ENCODE results near the gene ARID3A.
"Not testable (repeated sequence)": the region's sequence is repeated elsewhere in the genome, so short reads cannot be mapped to it uniquely, and the experiment has no call there.

ARID3A gene

GRCh38 chr19:948842-949496 lies 23.1 kb downstream of the ARID3A start:
- H3K9me3 Mint-ChIP-seq = no peaks in the 10 kb centered on the region
- peaks cover 49 to 87% of the 10 kb centered on the region in 2 donors for H3K4me1 Mint-ChIP-seq
- ATAC-seq (replicated peaks) = no peak
- peak overlapping the region; percentile 17 to 72 for H3K4me3 Mint-ChIP-seq
- no peaks in the 10 kb centered on the region for H3K27me3 Mint-ChIP-seq
- peak overlapping the region; percentile 93 for H3K27ac Mint-ChIP-seq
- no peak for DNase-seq
- peaks cover 30 to 45% of the 10 kb centered on the region in 2 donors for H3K36me3 Mint-ChIP-seq

GRCh38 chr19:950352-951066 lies 24.7 kb downstream of the ARID3A start:
- peak overlapping the region; percentile 88 for H3K27ac Mint-ChIP-seq

GRCh38 chr19:952049-952679 lies 26.3 kb downstream of the ARID3A start:
- no peaks in the 10 kb centered on the region for H3K27me3 Mint-ChIP-seq
- peak overlapping the region; percentile 41 to 55 for H3K4me3 Mint-ChIP-seq
- H3K4me1 Mint-ChIP-seq = peaks cover 33 to 68% of the 10 kb centered on the region in 2 donors
- no peaks in the 10 kb centered on the region for H3K9me3 Mint-ChIP-seq
- ATAC-seq (replicated peaks) (no peak), DNase-seq (no peak)
- peaks cover 14 to 29% of the 10 kb centered on the region in 2 donors for H3K36me3 Mint-ChIP-seq
- peak overlapping the region; percentile 89 for H3K27ac Mint-ChIP-seq

More at GRCh38 chr19:950352-951066, 24.7 kb downstream of the ARID3A start:
- ATAC-seq (replicated peaks) (no peak), DNase-seq (no peak)
- peak overlapping the region in 1 of 2 donors; percentile 17 for H3K4me3 Mint-ChIP-seq
- H3K36me3 Mint-ChIP-seq = peaks cover 18 to 32% of the 10 kb centered on the region in 2 donors
- peaks cover 40 to 81% of the 10 kb centered on the region in 2 donors for H3K4me1 Mint-ChIP-seq
- H3K27me3 Mint-ChIP-seq = no peaks in the 10 kb centered on the region
- no peaks in the 10 kb centered on the region for H3K9me3 Mint-ChIP-seq

GRCh38 chr19:952680-953444 lies 27.0 kb downstream of the ARID3A start:
- Mint-ChIP-seq H3K4me1 (peaks cover 28 to 61% of the 10 kb centered on the region in 2 donors), H3K27ac (peak overlapping the region; percentile 91), H3K9me3 (no peaks in the 10 kb centered on the region), H3K4me3 (peak overlapping the region; percentile 55 to 59), H3K27me3 (no peaks in the 10 kb centered on the region), H3K36me3 (peaks cover 10 to 28% of the 10 kb centered on the region in 2 donors)
- ATAC-seq (replicated peaks) = no peak
- no peak for DNase-seq

- peaks cover 10 to 20% of the 10 kb centered on the region in 2 donors for H3K36me3 Mint-ChIP-seq
- ATAC-seq (replicated peaks) = no peak
- no peak for DNase-seq
- H3K4me3 Mint-ChIP-seq = peak overlapping the region; percentile 55 to 56
- peak overlapping the region; percentile 57 for H3K27ac Mint-ChIP-seq
- H3K9me3 Mint-ChIP-seq = no peaks in the 10 kb centered on the region
- no peaks in the 10 kb centered on the region for H3K27me3 Mint-ChIP-seq
- H3K4me1 Mint-ChIP-seq = peaks cover 24 to 53% of the 10 kb centered on the region in 2 donors
Observed at GRCh38 chr19:953445-954271, 27.8 kb downstream of the ARID3A start.

- DNase-seq (no peak), ATAC-seq (replicated peaks) (no peak)
- H3K4me3 Mint-ChIP-seq = peak overlapping the region in 1 of 2 donors; percentile 46
- no peaks in the 10 kb centered on the region for H3K27me3 Mint-ChIP-seq
- H3K27ac Mint-ChIP-seq = peak overlapping the region; percentile 89
- no peaks in the 10 kb centered on the region for H3K9me3 Mint-ChIP-seq
- H3K36me3 Mint-ChIP-seq = peaks cover 11 to 22% of the 10 kb centered on the region in 2 donors
- peaks cover 26 to 47% of the 10 kb centered on the region in 2 donors for H3K4me1 Mint-ChIP-seq
Observed at GRCh38 chr19:954272-954671, 28.4 kb downstream of the ARID3A start.

GRCh38 chr19:954672-955494 lies 29.0 kb downstream of the ARID3A start:
- ATAC-seq (replicated peaks) = peak; percentile 21 to 42
- Mint-ChIP-seq H3K27ac (peak overlapping the region; percentile 89), H3K4me3 (peak overlapping the region in 1 of 2 donors; percentile 46)

GRCh38 chr19:955803-956765 lies 30.2 kb downstream of the ARID3A start:
- Mint-ChIP-seq H3K27me3 (no peaks in the 10 kb centered on the region), H3K4me1 (peaks cover 17 to 40% of the 10 kb centered on the region in 2 donors), H3K9me3 (no peaks in the 10 kb centered on the region), H3K27ac (no peak overlapping the region), H3K4me3 (peak overlapping the region in 1 of 2 donors; percentile 25), H3K36me3 (peaks cover 17 to 26% of the 10 kb centered on the region in 2 donors)
- DNase-seq = no peak
- ATAC-seq (replicated peaks) = no peak

More at GRCh38 chr19:954672-955494, 29.0 kb downstream of the ARID3A start:
- DNase-seq = no peak
- no peaks in the 10 kb centered on the region for H3K9me3 Mint-ChIP-seq
- peaks cover 12 to 23% of the 10 kb centered on the region in 2 donors for H3K36me3 Mint-ChIP-seq
- H3K4me1 Mint-ChIP-seq = peaks cover 22 to 42% of the 10 kb centered on the region in 2 donors
- no peaks in the 10 kb centered on the region for H3K27me3 Mint-ChIP-seq

GRCh38 chr19:956766-957440 lies 31.1 kb downstream of the ARID3A start:
- Mint-ChIP-seq H3K4me1 (peaks cover 12 to 32% of the 10 kb centered on the region in 2 donors), H3K27ac (no peak overlapping the region), H3K36me3 (peaks cover 17 to 31% of the 10 kb centered on the region in 2 donors), H3K9me3 (no peaks in the 10 kb centered on the region), H3K27me3 (no peaks in the 10 kb centered on the region), H3K4me3 (no peak overlapping the region)
- DNase-seq (no peak), ATAC-seq (replicated peaks) (no peak)

GRCh38 chr19:957578-957977 lies 31.7 kb downstream of the ARID3A start:
- not testable (repeated sequence) for H3K27me3 Mint-ChIP-seq; ATAC-seq (replicated peaks); H3K9me3 Mint-ChIP-seq; H3K4me3 Mint-ChIP-seq; DNase-seq
- H3K36me3 Mint-ChIP-seq = peaks cover 19 to 37% of the 10 kb centered on the region in 2 donors
- peaks cover 10 to 29% of the 10 kb centered on the region in 2 donors for H3K4me1 Mint-ChIP-seq
- H3K27ac Mint-ChIP-seq = peak overlapping the region; percentile 73

Data from stimulated activated naive B cell treated with anti-CD40 and anti-IgM and Interleukin-4, amounts not matched to agents 10 μg/mL and 1 μg/mL and 100 μg/mL, for 72 hours (primary cell).